Measurements from ENCODE around the gene LGALS7.

DNA sequence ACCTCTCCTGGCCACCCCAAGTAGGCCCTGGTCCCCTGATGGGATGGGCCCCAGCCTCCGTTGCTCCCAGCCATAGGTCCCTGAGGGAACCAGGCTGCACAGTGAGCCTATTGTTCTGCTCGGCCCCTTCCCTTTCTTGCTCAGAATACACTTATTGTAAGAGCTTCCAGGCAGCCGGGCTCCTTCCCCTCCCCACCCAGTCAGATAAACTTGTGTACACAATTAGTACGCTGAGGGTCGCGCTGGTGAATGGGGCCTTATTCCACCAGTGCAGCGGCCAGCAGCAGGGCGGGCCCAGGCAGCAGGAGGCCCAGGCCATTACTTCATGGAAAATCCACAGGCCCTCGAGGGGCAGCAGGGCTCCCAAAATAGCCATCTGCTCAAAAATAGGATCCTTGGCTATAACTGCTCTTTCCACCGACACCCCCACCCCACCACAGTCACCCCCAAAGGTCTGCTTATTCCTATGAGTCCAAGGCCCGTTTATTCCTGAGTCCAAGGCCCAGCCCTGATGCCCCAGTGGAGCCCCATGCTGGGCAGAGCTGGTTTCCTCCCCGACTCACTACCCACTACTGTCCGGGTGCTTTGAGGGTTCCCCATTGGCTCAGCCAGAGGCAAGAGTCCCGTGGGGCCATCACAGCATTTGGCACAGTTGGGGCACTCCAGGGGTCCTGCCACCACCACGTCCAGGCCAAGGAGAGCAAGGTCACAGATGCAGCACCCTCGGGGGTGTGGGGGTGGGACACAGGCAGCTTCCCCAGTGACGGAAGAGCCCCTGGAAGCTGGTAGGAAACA, 51.1 kb downstream of the LGALS7 start:
- no peak for TF ChIP-seq EZH2 (IDR thresholded peaks at IDR 0.05; ENCODE audit: insufficient read depth, low read length)
- TF ChIP-seq, protein P1, sequence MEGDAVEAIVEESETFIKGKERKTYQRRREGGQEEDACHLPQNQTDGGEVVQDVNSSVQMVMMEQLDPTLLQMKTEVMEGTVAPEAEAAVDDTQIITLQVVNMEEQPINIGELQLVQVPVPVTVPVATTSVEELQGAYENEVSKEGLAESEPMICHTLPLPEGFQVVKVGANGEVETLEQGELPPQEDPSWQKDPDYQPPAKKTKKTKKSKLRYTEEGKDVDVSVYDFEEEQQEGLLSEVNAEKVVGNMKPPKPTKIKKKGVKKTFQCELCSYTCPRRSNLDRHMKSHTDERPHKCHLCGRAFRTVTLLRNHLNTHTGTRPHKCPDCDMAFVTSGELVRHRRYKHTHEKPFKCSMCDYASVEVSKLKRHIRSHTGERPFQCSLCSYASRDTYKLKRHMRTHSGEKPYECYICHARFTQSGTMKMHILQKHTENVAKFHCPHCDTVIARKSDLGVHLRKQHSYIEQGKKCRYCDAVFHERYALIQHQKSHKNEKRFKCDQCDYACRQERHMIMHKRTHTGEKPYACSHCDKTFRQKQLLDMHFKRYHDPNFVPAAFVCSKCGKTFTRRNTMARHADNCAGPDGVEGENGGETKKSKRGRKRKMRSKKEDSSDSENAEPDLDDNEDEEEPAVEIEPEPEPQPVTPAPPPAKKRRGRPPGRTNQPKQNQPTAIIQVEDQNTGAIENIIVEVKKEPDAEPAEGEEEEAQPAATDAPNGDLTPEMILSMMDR (IDR thresholded peaks at IDR 0.05; ENCODE audit: insufficient read depth, low read depth, low read length) = no peak

Measured in astrocyte (in vitro differentiated cells and primary cell).